OCI-LY1 (cell line): ENCODE data around the gene CBFA2T2.
"Not testable (repeated sequence)": the region's sequence is repeated elsewhere in the genome, so short reads cannot be mapped to it uniquely, and the experiment has no call there.

Experiments used
- CTCF ChIP-seq: fragments of 200-600 bp; sonication (generic), shearing (Covaris generic); IDR thresholded peaks from 2 replicates; pipeline ENCODE4 v1.5.1; 2017; ENCODE audit warnings: mild to moderate bottlenecking, antibody characterized with exemption, low read length, moderate library complexity, mixed read lengths
- EZH2 ChIP-seq: fragments of 200-600 bp; sonication (generic), shearing (Covaris generic); IDR thresholded peaks from 2 replicates; pipeline ENCODE4 v1.8.0; 2017; ENCODE audit warnings: borderline replicate concordance, mixed run types, mild to moderate bottlenecking, antibody characterized with exemption, low read length, moderate library complexity, mixed read lengths

GRCh38 chr20:33561053-33561452, 71.2 kb downstream of the CBFA2T2 start:
- TF ChIP-seq CTCF, EZH2: not testable (repeated sequence)
